Measurements from ENCODE around the gene RAC3. TPM values are rescaled to one million over a fixed set of nuclear protein-coding genes. Genes with fewer than 3 reads are reported as not detected.

The RAC3 gene
- polyA plus RNA-seq, 1 donor (not counting 4 experiments of a cell fraction or from before 2014, with no cell fraction given): 12.3 TPM

DNA sequence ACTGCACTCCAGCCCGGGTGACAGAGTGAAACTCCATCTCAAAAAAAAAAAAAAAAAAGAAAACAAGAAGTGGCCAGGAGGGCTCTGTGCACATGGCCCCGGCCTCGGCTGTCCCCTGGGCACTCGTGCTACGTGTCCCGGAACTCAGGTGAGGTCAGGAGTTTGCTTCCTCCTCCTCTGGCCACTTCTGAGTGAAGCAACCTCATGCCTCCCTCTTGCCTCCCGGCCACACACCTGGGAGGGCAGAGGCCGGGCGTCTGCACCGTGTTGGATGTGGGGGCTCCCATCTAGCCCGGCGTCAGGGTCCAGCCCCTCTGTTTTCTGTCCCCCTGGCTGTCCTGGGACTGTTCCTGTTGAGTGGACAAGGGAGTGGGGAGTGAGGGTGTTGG, 31.9 kb upstream of the RAC3 start:
- H3K4me3 ChIP-seq (ENCODE audit: control insufficient read depth in 2 of 3, extremely low read depth in 1 of 3, insufficient read depth in 2 of 3, low read depth in 1 of 3, low read length in 3 of 3): no peak overlapping the region
- dilution Hi-C loops (cut with MboI; ENCODE audit: extremely low pct_ligation_motif_present, low sequenced_read_pairs): no loop called here
- peaks cover 16% of the 10 kb centered on the region for H3K4me1 ChIP-seq (ENCODE audit: control insufficient read depth, extremely low read depth, insufficient read depth, low read length)
- no peak overlapping the region for H3K27ac ChIP-seq (ENCODE audit: control insufficient read depth, insufficient read depth, low read length)
- TF ChIP-seq EZH2 (IDR thresholded peaks at IDR 0.05; ENCODE audit: low read length): no peak
- TF ChIP-seq, protein P1, sequence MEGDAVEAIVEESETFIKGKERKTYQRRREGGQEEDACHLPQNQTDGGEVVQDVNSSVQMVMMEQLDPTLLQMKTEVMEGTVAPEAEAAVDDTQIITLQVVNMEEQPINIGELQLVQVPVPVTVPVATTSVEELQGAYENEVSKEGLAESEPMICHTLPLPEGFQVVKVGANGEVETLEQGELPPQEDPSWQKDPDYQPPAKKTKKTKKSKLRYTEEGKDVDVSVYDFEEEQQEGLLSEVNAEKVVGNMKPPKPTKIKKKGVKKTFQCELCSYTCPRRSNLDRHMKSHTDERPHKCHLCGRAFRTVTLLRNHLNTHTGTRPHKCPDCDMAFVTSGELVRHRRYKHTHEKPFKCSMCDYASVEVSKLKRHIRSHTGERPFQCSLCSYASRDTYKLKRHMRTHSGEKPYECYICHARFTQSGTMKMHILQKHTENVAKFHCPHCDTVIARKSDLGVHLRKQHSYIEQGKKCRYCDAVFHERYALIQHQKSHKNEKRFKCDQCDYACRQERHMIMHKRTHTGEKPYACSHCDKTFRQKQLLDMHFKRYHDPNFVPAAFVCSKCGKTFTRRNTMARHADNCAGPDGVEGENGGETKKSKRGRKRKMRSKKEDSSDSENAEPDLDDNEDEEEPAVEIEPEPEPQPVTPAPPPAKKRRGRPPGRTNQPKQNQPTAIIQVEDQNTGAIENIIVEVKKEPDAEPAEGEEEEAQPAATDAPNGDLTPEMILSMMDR (optimal IDR thresholded peaks at IDR 0.05 in 1 of 3, IDR thresholded peaks at IDR 0.05 in 1 of 3, conservative IDR thresholded peaks at IDR 0.05 in 1 of 3; ENCODE audit: extremely low read depth in 1 of 3, insufficient read depth in 2 of 3, low read length in 3 of 3): no peak
- no peak for FAIRE-seq
- no peak overlapping the region for H2AFZ ChIP-seq (ENCODE audit: control insufficient read depth, low read length)
- no peak overlapping the region for H3K4me2 ChIP-seq (ENCODE audit: control insufficient read depth, extremely low read depth, insufficient read depth, low read depth, low read length)
- no peaks in the 10 kb centered on the region for H3K27me3 ChIP-seq (ENCODE audit: control insufficient read depth, extremely low read depth, insufficient read depth, low read length)
- H3K9me3 ChIP-seq (ENCODE audit: control insufficient read depth, low read depth, low read length): no peaks in the 10 kb centered on the region
- H3K36me3 ChIP-seq (ENCODE audit: control insufficient read depth in 2 of 2, extremely low read depth in 1 of 2, insufficient read depth in 2 of 2, low read length in 2 of 2): no peaks in the 10 kb centered on the region
- H3K9me1 ChIP-seq (ENCODE audit: control insufficient read depth, extremely low read depth, insufficient read depth, low read length): peaks cover 2% of the 10 kb centered on the region
- DNase-seq (ENCODE audit: low read depth, low spot score): no peak
- H4K20me1 ChIP-seq (ENCODE audit: control insufficient read depth, extremely low read depth, insufficient read depth, low read length): no peaks in the 10 kb centered on the region
- no peaks in the 10 kb centered on the region for H3K79me2 ChIP-seq (ENCODE audit: control insufficient read depth, insufficient read depth, low read length)
- H3K9ac ChIP-seq (ENCODE audit: control insufficient read depth, extremely low read depth, insufficient read depth, low read length): no peak overlapping the region

DNA sequence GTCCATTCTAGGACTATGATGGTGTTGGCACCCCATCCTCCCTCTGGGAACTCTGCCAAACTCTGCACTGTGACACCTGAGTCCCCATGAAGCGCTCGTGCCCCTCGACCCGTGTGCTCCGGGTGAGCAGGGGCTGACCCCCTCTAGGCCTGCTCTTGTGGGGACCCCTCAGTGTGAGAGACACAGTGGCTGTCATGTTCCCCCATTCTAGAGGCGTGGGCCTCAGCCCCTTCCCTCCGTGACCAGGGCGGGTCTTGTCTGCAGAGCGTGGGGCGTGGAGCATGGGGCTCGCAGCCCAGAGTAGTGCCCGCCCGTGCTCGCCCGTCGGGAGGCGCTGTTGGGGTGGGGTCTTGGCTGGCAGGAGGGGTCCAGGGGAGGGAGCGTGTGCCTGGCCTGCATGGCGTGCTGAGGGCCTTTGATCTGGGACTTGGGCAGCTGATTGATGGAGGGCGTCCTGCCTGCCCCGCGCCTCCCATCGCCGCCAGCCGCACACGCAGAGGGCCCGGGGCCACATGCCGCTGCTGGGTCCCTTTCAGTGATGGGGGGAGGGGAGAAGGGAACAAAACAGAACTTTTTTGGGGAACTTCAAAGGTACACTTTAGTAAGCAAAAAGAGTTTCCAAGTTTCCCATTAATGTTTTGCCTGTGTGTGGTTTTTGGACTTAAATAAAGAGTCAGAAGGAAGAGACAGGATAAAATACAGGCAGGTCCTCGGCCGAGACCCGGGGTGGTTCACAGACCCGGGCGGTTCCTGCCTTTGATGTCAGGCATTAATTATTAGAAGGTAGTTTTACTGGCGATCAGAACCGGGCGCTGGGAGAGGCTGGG, 31.3 kb upstream of the RAC3 start:
- H3K9me3 ChIP-seq (ENCODE audit: control insufficient read depth, low read depth, low read length): no peaks in the 10 kb centered on the region
- no peaks in the 10 kb centered on the region for H3K27me3 ChIP-seq (ENCODE audit: control insufficient read depth, extremely low read depth, insufficient read depth, low read length)
- peaks cover 2% of the 10 kb centered on the region for H3K9me1 ChIP-seq (ENCODE audit: control insufficient read depth, extremely low read depth, insufficient read depth, low read length)
- TF ChIP-seq, protein P1 (optimal IDR thresholded peaks at IDR 0.05 in 1 of 3, IDR thresholded peaks at IDR 0.05 in 1 of 3, conservative IDR thresholded peaks at IDR 0.05 in 1 of 3; ENCODE audit: extremely low read depth in 1 of 3, insufficient read depth in 2 of 3, low read length in 3 of 3): no peak
- TF ChIP-seq EZH2 (IDR thresholded peaks at IDR 0.05; ENCODE audit: low read length): no peak
- dilution Hi-C loops (cut with MboI; ENCODE audit: extremely low pct_ligation_motif_present, low sequenced_read_pairs): no loop called here
- no peak overlapping the region for H3K4me2 ChIP-seq (ENCODE audit: control insufficient read depth, extremely low read depth, insufficient read depth, low read depth, low read length)
- H3K79me2 ChIP-seq (ENCODE audit: control insufficient read depth, insufficient read depth, low read length): no peaks in the 10 kb centered on the region
- H4K20me1 ChIP-seq (ENCODE audit: control insufficient read depth, extremely low read depth, insufficient read depth, low read length): no peaks in the 10 kb centered on the region
- no peaks in the 10 kb centered on the region for H3K36me3 ChIP-seq (ENCODE audit: control insufficient read depth in 2 of 2, extremely low read depth in 1 of 2, insufficient read depth in 2 of 2, low read length in 2 of 2)
- no peak overlapping the region for H3K27ac ChIP-seq (ENCODE audit: control insufficient read depth, insufficient read depth, low read length)
- FAIRE-seq (no peak), DNase-seq (ENCODE audit: low read depth, low spot score) (no peak)
- no peak overlapping the region for H3K9ac ChIP-seq (ENCODE audit: control insufficient read depth, extremely low read depth, insufficient read depth, low read length)
- H3K4me1 ChIP-seq (ENCODE audit: control insufficient read depth, extremely low read depth, insufficient read depth, low read length): peaks cover 19% of the 10 kb centered on the region
- no peak overlapping the region for H2AFZ ChIP-seq (ENCODE audit: control insufficient read depth, low read length)
- H3K4me3 ChIP-seq (ENCODE audit: control insufficient read depth in 2 of 3, extremely low read depth in 1 of 3, insufficient read depth in 2 of 3, low read depth in 1 of 3, low read length in 3 of 3): no peak overlapping the region
